ENCODE data around the gene SERPIND1.
"Not testable (repeated sequence)": the region's sequence is repeated elsewhere in the genome, so short reads cannot be mapped to it uniquely, and the experiment has no call there.

Gene SERPIND1

GRCh38 chr22:20748082-20748481 is 25.8 kb upstream of the SERPIND1 start:
- FAIRE-seq = no peak

- no peak for FAIRE-seq
Observed at GRCh38 chr22:20748731-20749428, 25.0 kb upstream of the SERPIND1 start.

- no peak for FAIRE-seq
Observed at GRCh38 chr22:20749453-20749852, 24.5 kb upstream of the SERPIND1 start.

GRCh38 chr22:20750461-20751184 is 23.3 kb upstream of the SERPIND1 start:
- FAIRE-seq = no peak

GRCh38 chr22:20751185-20751851 is 22.6 kb upstream of the SERPIND1 start:
- no peak for FAIRE-seq

- FAIRE-seq = no peak
Observed at GRCh38 chr22:20752104-20752741, 21.7 kb upstream of the SERPIND1 start.

GRCh38 chr22:20752873-20753272 is 21.0 kb upstream of the SERPIND1 start:
- no peak for FAIRE-seq

- FAIRE-seq = no peak
Observed at GRCh38 chr22:20756846-20757245, 17.1 kb upstream of the SERPIND1 start.

GRCh38 chr22:20758688-20759087 is 15.2 kb upstream of the SERPIND1 start:
- no peak for FAIRE-seq

GRCh38 chr22:20760084-20760483 is 13.8 kb upstream of the SERPIND1 start:
- FAIRE-seq = no peak

GRCh38 chr22:20761536-20761935 is 12.4 kb upstream of the SERPIND1 start:
- FAIRE-seq = no peak

GRCh38 chr22:20762233-20762796 is 11.6 kb upstream of the SERPIND1 start:
- no peak for FAIRE-seq

GRCh38 chr22:20763630-20764470 is 10.1 kb upstream of the SERPIND1 start:
- no peak for FAIRE-seq

GRCh38 chr22:20764471-20764720 is 9.5 kb upstream of the SERPIND1 start:
- no peak for FAIRE-seq

- FAIRE-seq = no peak
Observed at GRCh38 chr22:20764729-20765128, 9.2 kb upstream of the SERPIND1 start.

GRCh38 chr22:20765938-20766337 is 8.0 kb upstream of the SERPIND1 start:
- FAIRE-seq = no peak

- FAIRE-seq = no peak
Observed at GRCh38 chr22:20766530-20766929, 7.4 kb upstream of the SERPIND1 start.

- not testable (repeated sequence) for FAIRE-seq
Observed at GRCh38 chr22:20769496-20769826, 4.5 kb upstream of the SERPIND1 start.

GRCh38 chr22:20771918-20772625 is 1.8 kb upstream of the SERPIND1 start:
- FAIRE-seq = no peak

- no peak for FAIRE-seq
Observed at GRCh38 chr22:20774882-20775281, 969 bp downstream of the SERPIND1 start.

GRCh38 chr22:20775342-20775895 is 1.5 kb downstream of the SERPIND1 start:
- no peak for FAIRE-seq

Data from TTC549 (cell line).